Bronchial epithelial cell (primary cell): ENCODE measurements around the gene RBM26. TPM values are rescaled to one million over a fixed set of nuclear protein-coding genes. Genes with fewer than 3 reads are reported as not detected.

Experiments
- DNase-seq: peaks from one replicate; pipeline ENCODE4 v3.0.0-alpha.2; 2010; ENCODE audit warnings: low read depth
- FAIRE-seq: peaks from 2 replicates; lab custom pipeline; 2011; peaks lifted over from hg19 to GRCh38; lab: Jason Lieb, UNC
- H3K27me3 ChIP-seq: 2 replicates; pipeline ENCODE4 v1.5.1; 2011; ENCODE audit warnings: low read length; ENCODE audit not compliant: control insufficient read depth, insufficient read depth
- H3K36me3 ChIP-seq: 2 replicates; pipeline ENCODE4 v1.5.1; 2011; ENCODE audit warnings: low read length; ENCODE audit not compliant: control insufficient read depth, insufficient read depth
- H3K4me3 ChIP-seq: 2 replicates; pipeline ENCODE4 v1.5.1; 2011; ENCODE audit warnings: mild to moderate bottlenecking, low read depth, low read length, control low read depth
- total RNA-seq: library from RNA; depleted of rRNA; stranded (reverse); fragments of >200 nt; gene quantifications from 2 replicates; pipeline ENCODE4 v1.2.1, GENCODE V29; 2014
- TF ChIP-seq, protein P1 (sequence below): IDR thresholded peaks from 2 replicates; pipeline ENCODE4 v1.5.1; 2011; ENCODE audit warnings: mild to moderate bottlenecking, moderate library complexity, low read length, control low read depth, inconsistent platforms; ENCODE audit not compliant: insufficient read depth, severe bottlenecking

RBM26 gene
- total RNA-seq, 1 donor from 2014 or later = 13.7 TPM

DNA sequence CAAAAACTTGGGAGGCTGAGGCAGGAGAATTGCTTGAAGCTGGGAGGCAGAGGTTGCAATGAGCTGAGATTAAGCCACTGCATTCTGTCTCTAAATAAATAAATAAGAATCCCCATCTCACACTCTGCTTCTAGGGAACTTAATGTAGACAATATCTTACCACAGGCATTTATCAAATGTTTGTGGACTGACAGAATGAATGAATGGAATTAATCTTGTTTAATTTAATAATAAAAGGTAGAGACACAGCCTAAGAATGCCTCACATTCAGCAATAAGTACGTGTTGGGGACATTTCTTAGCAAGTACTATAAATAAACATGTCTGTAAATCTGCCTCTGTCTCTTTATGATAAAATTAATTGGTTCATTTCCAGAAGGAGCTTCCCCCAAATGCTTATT lies 36.2 kb upstream of the RBM26 start:
- H3K4me3 ChIP-seq = no peak overlapping the region
- no peak for DNase-seq
- no peak for FAIRE-seq
- H3K27me3 ChIP-seq = no peaks in the 10 kb centered on the region
- TF ChIP-seq, protein P1, sequence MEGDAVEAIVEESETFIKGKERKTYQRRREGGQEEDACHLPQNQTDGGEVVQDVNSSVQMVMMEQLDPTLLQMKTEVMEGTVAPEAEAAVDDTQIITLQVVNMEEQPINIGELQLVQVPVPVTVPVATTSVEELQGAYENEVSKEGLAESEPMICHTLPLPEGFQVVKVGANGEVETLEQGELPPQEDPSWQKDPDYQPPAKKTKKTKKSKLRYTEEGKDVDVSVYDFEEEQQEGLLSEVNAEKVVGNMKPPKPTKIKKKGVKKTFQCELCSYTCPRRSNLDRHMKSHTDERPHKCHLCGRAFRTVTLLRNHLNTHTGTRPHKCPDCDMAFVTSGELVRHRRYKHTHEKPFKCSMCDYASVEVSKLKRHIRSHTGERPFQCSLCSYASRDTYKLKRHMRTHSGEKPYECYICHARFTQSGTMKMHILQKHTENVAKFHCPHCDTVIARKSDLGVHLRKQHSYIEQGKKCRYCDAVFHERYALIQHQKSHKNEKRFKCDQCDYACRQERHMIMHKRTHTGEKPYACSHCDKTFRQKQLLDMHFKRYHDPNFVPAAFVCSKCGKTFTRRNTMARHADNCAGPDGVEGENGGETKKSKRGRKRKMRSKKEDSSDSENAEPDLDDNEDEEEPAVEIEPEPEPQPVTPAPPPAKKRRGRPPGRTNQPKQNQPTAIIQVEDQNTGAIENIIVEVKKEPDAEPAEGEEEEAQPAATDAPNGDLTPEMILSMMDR = no peak
- H3K36me3 ChIP-seq = no peaks in the 10 kb centered on the region

DNA sequence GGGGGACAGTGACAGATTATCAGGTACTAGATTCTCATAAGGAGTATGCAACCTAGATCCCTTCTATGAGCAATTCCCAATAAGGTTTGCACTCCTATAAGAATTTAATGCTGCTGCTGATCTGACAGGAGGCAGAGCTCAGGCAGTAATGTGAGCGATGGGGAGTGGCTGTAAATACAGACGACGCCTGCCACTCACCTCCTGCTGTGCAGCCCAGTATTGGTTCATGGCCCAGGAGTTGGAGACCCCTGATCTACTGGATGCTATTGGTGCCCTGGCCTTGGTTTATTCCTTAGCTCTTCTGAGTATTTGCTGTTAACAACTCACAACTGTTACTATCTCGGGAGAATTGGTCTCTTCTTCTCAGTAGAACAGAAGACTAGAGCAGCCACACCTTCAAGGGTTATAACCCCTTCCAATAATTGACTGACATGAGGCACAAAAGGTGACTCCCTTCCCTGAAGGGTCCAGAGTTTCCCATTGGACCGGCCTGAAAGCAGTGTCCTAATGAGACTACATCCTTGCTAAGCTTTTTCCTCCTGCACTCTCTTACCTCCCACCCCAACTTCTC lies 35.0 kb upstream of the RBM26 start:
- TF ChIP-seq, protein P1 = no peak
- no peaks in the 10 kb centered on the region for H3K36me3 ChIP-seq
- DNase-seq (no peak), FAIRE-seq (no peak)
- no peak overlapping the region for H3K4me3 ChIP-seq
- H3K27me3 ChIP-seq = no peaks in the 10 kb centered on the region

DNA sequence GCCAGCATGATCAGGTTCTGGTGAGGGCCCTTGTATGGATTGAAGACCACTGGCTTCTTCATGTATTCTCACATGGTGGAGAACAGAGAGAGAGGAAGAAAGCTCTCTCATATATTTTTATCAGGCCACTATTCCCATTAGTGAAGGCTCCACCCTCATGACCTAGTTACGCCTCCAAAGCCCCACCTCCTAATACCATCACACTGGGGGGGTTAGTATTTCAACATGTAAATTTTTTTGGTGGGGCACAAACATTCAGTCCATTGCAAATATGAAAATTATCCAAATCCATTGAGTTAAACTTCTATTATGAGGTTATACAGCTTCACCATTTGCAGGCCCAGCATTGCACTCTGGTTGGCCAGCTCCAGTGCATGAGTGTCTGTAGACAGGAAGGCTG lies 33.2 kb upstream of the RBM26 start:
- FAIRE-seq = no peak
- no peak overlapping the region for H3K4me3 ChIP-seq
- no peaks in the 10 kb centered on the region for H3K27me3 ChIP-seq
- no peak for DNase-seq
- TF ChIP-seq, protein P1 = no peak
- no peaks in the 10 kb centered on the region for H3K36me3 ChIP-seq

DNA sequence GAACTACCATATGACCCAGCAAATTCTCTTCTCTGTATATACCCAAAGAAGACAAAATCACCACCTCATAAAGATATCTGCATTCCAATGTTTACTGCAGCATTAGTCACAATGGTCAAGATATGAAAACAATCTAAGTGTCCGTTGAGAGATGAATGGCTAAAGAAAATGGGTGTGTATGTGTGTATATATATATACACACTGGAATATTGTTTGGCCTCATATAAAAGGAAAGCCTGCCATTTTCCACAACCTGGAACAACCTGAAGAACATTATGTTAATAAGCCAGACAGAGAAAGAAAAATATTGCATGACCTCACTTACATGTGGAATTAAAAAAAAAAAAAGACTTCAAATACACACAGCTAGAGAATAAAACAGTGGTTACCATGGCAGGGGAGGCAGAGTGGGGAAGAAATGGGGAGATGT lies 29.5 kb upstream of the RBM26 start:
- peak; percentile 58 for DNase-seq
- H3K27me3 ChIP-seq = no peaks in the 10 kb centered on the region
- H3K4me3 ChIP-seq = no peak overlapping the region
- FAIRE-seq = no peak
- H3K36me3 ChIP-seq = no peaks in the 10 kb centered on the region
- TF ChIP-seq, protein P1 = no peak

DNA sequence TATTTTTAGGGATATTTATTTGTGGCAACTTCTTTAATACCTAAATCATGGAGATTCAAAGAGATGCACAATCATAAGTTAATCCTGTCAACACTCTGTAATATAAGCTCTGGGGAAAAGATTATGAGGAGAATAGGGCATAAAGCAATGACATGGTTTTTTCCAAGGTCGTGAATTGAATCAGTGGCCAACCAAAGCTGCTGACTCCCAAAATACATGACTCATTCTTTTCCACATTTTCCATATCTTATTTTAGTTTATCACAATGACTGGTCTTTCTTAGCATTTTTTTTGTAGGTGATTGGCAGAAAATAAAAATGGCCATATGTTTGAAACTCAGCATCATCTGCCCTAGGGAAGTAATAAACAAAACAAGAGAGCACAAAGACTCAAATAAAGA lies 28.5 kb upstream of the RBM26 start:
- Histone ChIP-seq H3K4me3 (no peak overlapping the region), H3K27me3 (no peaks in the 10 kb centered on the region), H3K36me3 (no peaks in the 10 kb centered on the region)
- FAIRE-seq = no peak
- TF ChIP-seq, protein P1 = no peak
- DNase-seq = no peak

DNA sequence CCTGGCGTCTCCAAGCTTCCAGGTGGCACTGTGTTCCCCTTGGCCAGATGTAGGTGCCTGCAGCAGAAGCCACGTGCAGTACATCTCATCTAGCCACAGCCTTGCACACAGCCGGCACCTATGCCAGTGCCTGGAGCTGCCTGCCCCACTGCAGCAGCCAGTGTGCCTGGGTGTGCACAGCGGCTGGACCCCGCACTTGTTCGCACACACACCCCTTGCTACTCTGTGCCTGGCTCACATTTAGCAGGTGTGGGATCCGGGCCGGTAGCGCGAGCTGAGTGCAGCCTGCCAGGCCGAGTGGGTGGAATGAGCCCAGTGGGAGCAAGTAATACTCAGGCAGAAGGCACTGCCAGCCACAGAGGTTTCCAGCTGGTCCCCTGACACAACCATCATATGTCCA lies 26.9 kb upstream of the RBM26 start:
- DNase-seq = no peak
- Histone ChIP-seq H3K36me3 (no peaks in the 10 kb centered on the region), H3K27me3 (no peaks in the 10 kb centered on the region), H3K4me3 (no peak overlapping the region)
- TF ChIP-seq, protein P1 = no peak
- no peak for FAIRE-seq
